Vagina (tissue), 2 donors: ENCODE results near the gene PGBD5.

Experiments
- CTCF ChIP-seq, 3 experiments: fragments of 450-650 bp in 2 of 3; fragments of 200-600 bp in 1 of 3; sonication (generic) in 1 of 3; IDR thresholded peaks; one replicate each; pipeline ENCODE4 v1.5.1; 2017 to 2019; ENCODE audit warnings: antibody characterized with exemption in 3 of 3, mild to moderate bottlenecking in 2 of 3, moderate library complexity in 2 of 3
- POLR2A ChIP-seq, 2 donors: fragments of 450-650 bp; IDR thresholded peaks; one replicate each; pipeline ENCODE4 v1.6.1; 2017; ENCODE audit warnings: antibody characterized with exemption in 2 of 2, mild to moderate bottlenecking in 2 of 2, moderate library complexity in 2 of 2
- POLR2AphosphoS5 ChIP-seq, 2 donors: sonication (generic); formaldehyde crosslinking; IDR thresholded peaks; one replicate each; pipeline ENCODE4 v1.9.0; 2017; ENCODE audit warnings: antibody characterized with exemption in 2 of 2, mild to moderate bottlenecking in 2 of 2, low read depth in 1 of 2; ENCODE audit not compliant: insufficient read depth in 1 of 2

- TF ChIP-seq CTCF (IDR thresholded peaks at IDR 0.05) (no peak), POLR2A (IDR thresholded peaks at IDR 0.05) (no peak), POLR2AphosphoS5 (IDR thresholded peaks at IDR 0.05; ENCODE audit: insufficient read depth in 1 of 2, low read depth in 1 of 2) (no peak)
Observed at GRCh38 chr1:230319014-230319747, 107.0 kb downstream of the PGBD5 start.
